ENCODE data around the gene FMR1.

Gene FMR1

GRCh38 chrX:147960722-147961121, 49.0 kb downstream of the FMR1 start:
- TF ChIP-seq FOXP2 (optimal IDR thresholded peaks at IDR 0.05; ENCODE audit: borderline replicate concordance, extremely low read depth, extremely low read length, insufficient read depth) (no peak), REST (IDR thresholded peaks at IDR 0.05; ENCODE audit: insufficient read depth in 1 of 2, low read depth in 2 of 2, low read length in 2 of 2) (no peak), SIN3A (IDR thresholded peaks at IDR 0.05; ENCODE audit: borderline replicate concordance, insufficient read depth, low read length) (no peak), POLR2AphosphoS5 (IDR thresholded peaks at IDR 0.05; ENCODE audit: low read depth, low read length) (no peak), TAF1 (IDR thresholded peaks at IDR 0.05; ENCODE audit: borderline replicate concordance, insufficient read depth, low read length) (no peak)

DNA sequence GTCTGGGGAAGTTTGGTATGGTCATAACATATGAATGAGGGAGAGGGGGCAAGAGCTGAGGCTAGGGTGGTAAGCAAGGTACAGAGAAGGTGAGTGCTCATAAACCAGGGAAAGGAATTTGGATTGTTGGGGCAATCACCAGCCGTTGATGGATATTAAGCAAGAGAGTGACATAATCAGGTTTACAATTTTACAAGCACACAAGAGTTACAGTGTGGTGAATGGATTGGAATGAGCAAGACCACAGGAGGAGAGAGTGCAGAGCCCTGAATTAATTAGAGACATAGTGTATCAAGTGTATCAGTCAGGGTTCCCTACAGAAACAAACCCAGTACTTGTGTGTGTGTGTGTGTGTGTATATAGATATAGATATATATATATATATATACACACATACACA, 50.8 kb downstream of the FMR1 start:
- TF ChIP-seq REST (IDR thresholded peaks at IDR 0.05; ENCODE audit: insufficient read depth in 1 of 2, low read depth in 2 of 2, low read length in 2 of 2) (no peak), TAF1 (IDR thresholded peaks at IDR 0.05; ENCODE audit: borderline replicate concordance, insufficient read depth, low read length) (no peak), POLR2AphosphoS5 (IDR thresholded peaks at IDR 0.05; ENCODE audit: low read depth, low read length) (no peak), SIN3A (IDR thresholded peaks at IDR 0.05; ENCODE audit: borderline replicate concordance, insufficient read depth, low read length) (no peak), FOXP2 (optimal IDR thresholded peaks at IDR 0.05; ENCODE audit: borderline replicate concordance, extremely low read depth, extremely low read length, insufficient read depth) (no peak)

DNA sequence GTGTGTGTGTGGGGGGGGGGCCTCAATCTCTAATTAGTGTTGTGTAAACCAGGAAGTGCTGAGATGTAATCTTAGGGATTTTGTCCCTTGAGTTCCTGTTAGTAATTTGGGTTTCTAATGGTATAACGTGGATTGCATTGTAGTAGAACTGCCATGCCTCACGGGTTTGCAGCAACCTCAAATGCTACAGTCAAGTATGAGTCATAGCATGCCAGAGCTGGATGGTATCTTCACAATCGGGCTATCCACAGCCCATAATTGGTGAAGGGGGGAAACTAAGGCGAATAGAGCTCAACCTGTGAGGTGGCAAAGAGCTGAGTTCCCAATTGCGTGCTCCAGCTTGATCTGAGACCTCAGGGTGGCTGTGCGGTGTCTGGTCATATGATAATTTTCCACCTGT, 67.2 kb downstream of the FMR1 start:
- TF ChIP-seq TAF1 (IDR thresholded peaks at IDR 0.05; ENCODE audit: borderline replicate concordance, insufficient read depth, low read length), result no peak
- TF ChIP-seq SIN3A (IDR thresholded peaks at IDR 0.05; ENCODE audit: borderline replicate concordance, insufficient read depth, low read length), result no peak
- TF ChIP-seq REST (IDR thresholded peaks at IDR 0.05; ENCODE audit: insufficient read depth in 1 of 2, low read depth in 2 of 2, low read length in 2 of 2), result no peak
- TF ChIP-seq FOXP2 (optimal IDR thresholded peaks at IDR 0.05; ENCODE audit: borderline replicate concordance, extremely low read depth, extremely low read length, insufficient read depth), result no peak
- no peak for TF ChIP-seq POLR2AphosphoS5 (IDR thresholded peaks at IDR 0.05; ENCODE audit: low read depth, low read length)

DNA sequence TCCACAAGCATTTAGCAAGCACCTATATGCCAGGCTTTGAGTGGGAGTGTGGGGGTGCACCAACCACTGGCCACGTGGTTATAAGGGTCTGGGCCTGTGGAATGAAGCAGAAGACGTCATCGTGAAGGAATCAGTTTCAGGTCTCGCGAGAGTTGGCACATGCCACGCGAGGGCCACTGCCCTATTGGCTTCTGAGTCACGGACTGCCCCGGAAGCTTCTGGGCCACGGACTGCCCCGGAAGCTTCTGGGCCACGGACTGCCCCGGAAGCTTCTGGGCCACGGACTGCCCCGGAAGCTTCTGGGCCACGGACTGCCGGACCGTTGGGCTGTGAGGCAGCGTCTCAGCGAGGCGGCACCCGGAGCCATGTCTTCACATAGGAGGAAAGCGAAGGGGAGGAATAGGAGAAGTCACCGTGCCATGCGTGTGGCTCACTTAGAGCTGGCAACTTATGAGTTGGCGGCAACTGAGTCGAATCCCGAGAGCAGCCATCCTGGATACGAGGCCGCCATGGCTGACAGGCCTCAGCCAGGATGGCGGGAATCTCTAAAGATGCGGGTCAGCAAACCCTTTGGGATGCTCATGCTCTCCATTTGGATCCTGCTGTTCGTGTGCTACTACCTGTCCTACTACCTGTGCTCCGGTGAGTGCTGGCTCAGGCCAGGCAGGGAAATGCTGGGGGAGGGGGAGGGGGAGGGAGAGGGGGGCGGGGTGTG, 69.5 kb downstream of the FMR1 start, which contains the start of gene FMR1NB:
FMR1NB (plus strand) TSS at position 300 of the 715 bp plus-strand sequence; CDS start at position 366, 66 bp downstream.
- TF ChIP-seq TAF1 (IDR thresholded peaks at IDR 0.05; ENCODE audit: borderline replicate concordance, insufficient read depth, low read length) (no peak), REST (IDR thresholded peaks at IDR 0.05; ENCODE audit: insufficient read depth in 1 of 2, low read depth in 2 of 2, low read length in 2 of 2) (no peak), FOXP2 (optimal IDR thresholded peaks at IDR 0.05; ENCODE audit: borderline replicate concordance, extremely low read depth, extremely low read length, insufficient read depth) (no peak), SIN3A (IDR thresholded peaks at IDR 0.05; ENCODE audit: borderline replicate concordance, insufficient read depth, low read length) (no peak), POLR2AphosphoS5 (IDR thresholded peaks at IDR 0.05; ENCODE audit: low read depth, low read length) (no peak)

Measured in PFSK-1 (cell line).